Spleen (tissue), 11 donors: ENCODE data around the gene ANKRD44. TPM values are rescaled to one million over a fixed set of nuclear protein-coding genes. Genes with fewer than 3 reads are reported as not detected.

Experiments
- DNase-seq: peaks from one replicate; pipeline ENCODE4 v3.0.0-alpha.2; 2020
- H3K27ac ChIP-seq, 8 donors: fragments of 200-600 bp; sonication (generic) in 7 of 8; 1 replicate in 4 of 8; 2 replicates in 4 of 8; pipeline versions ENCODE4 v1.5.0 to v1.8.0; 2016 to 2021; ENCODE audit warnings: inconsistent platforms in 4 of 8, mild to moderate bottlenecking in 4 of 8, moderate library complexity in 1 of 8
- H3K27me3 ChIP-seq, 7 donors: fragments of 200-600 bp; sonication (generic) in 6 of 7; replicated peaks in 1 of 7; 1 replicate in 4 of 7; 2 replicates in 3 of 7; pipeline versions ENCODE4 v1.5.0 to v1.8.0; 2016 to 2021; ENCODE audit warnings: inconsistent platforms in 3 of 7, mild to moderate bottlenecking in 1 of 7
- H3K36me3 ChIP-seq, 6 donors: fragments of 200-600 bp; sonication (generic) in 5 of 6; 1 replicate in 4 of 6; 2 replicates in 2 of 6; pipeline versions ENCODE4 v1.5.0 to v1.8.0; 2016 to 2021; ENCODE audit warnings: inconsistent platforms in 2 of 6
- H3K4me1 ChIP-seq, 6 donors: fragments of 200-600 bp; sonication (generic) in 5 of 6; 1 replicate in 3 of 6; 2 replicates in 3 of 6; pipeline versions ENCODE4 v1.5.0 to v1.8.0; 2016 to 2021; ENCODE audit warnings: inconsistent platforms in 3 of 6
- H3K4me3 ChIP-seq, 8 donors: fragments of 200-600 bp; sonication (generic) in 7 of 8; 1 replicate in 4 of 8; 2 replicates in 4 of 8; pipeline versions ENCODE4 v1.5.0 to v1.8.0; 2016 to 2021; ENCODE audit warnings: inconsistent platforms in 4 of 8, mild to moderate bottlenecking in 4 of 8, moderate library complexity in 2 of 8
- H3K9me3 ChIP-seq, 8 donors: fragments of 200-600 bp; sonication (generic) in 7 of 8; 1 replicate in 4 of 8; 2 replicates in 4 of 8; pipeline versions ENCODE4 v1.5.0 to v1.8.0; 2016 to 2021; ENCODE audit warnings: inconsistent platforms in 4 of 8
- CTCF ChIP-seq, 11 experiments: fragments of 200-600 bp in 7 of 11; fragments of 450-650 bp in 4 of 11; sonication (generic) in 4 of 11; IDR thresholded peaks in 8 of 11; conservative IDR thresholded peaks in 3 of 11; 1 replicate in 7 of 11; 2 replicates in 4 of 11; pipeline versions ENCODE4 v1.4.0 to v1.8.0; 2016 to 2021; ENCODE audit warnings: antibody characterized with exemption in 11 of 11, inconsistent platforms in 4 of 11, mild to moderate bottlenecking in 1 of 11
- POLR2A ChIP-seq, 3 donors: fragments of 450-650 bp; IDR thresholded peaks; one replicate each; pipeline ENCODE4 v1.5.1; 2017; ENCODE audit warnings: antibody characterized with exemption in 3 of 3, mild to moderate bottlenecking in 1 of 3
- POLR2AphosphoS5 ChIP-seq, 3 donors: sonication (generic); formaldehyde crosslinking; IDR thresholded peaks; one replicate each; pipeline ENCODE4 v1.5.1; 2017; ENCODE audit warnings: antibody characterized with exemption in 3 of 3
- WGBS, 5 donors: extraction: QIAGEN DNeasy Blood & Tissue Kit in 3 of 5; methylation state at CpG; one replicate each; pipeline versions ENCODE4 v1.1.5 to v1.1.7; 2013 to 2018; 5-methylcytosine and 5-hydroxymethylcytosine counted together
- intact Hi-C: fragments of 100-400 bp; cut with DNase I; formaldehyde crosslinking; loops from one replicate; pipeline ENCODE4 v1.15.0; 2023; ENCODE audit warnings: low total_unique reads
- polyA plus RNA-seq, 3 donors: library from polyadenylated mRNA; stranded (reverse); fragments of 200-250 nt; gene quantifications; one replicate each; pipeline ENCODE4 v1.2.1, GENCODE V29; 2013
- total RNA-seq, 7 donors: library from RNA; depleted of rRNA in 3 of 7; stranded (reverse); fragments of >200 nt in 3 of 7; fragmentation: NEBNext Ultra II Directional in 4 of 7; extraction: Animal tissue kit (Norgen Biotek cat#: 25700) in 4 of 7; gene quantifications; one replicate each; pipeline versions ENCODE4 v1.1.0 to v1.2.1, GENCODE V29; 2016 to 2021
- donor health status: healthy with polysubstance abuse.
- donor health status: DM: no; HTN: no; CAD: no; lungs with moderate emphysema.
- donor health status: DM: no; HTN: no; CAD: no.
- donor health status: Bipolar disorder and iron deficiency.
- donor health status: healthy.
- donor health status: DM: no; HTN: no; CAD: no.
- donor health status: DM: yes; HTN: yes; CAD: no.

The ANKRD44 gene
- total and polyA plus RNA-seq, 10 donors = 16.0 to 183 (median 140) TPM

DNA sequence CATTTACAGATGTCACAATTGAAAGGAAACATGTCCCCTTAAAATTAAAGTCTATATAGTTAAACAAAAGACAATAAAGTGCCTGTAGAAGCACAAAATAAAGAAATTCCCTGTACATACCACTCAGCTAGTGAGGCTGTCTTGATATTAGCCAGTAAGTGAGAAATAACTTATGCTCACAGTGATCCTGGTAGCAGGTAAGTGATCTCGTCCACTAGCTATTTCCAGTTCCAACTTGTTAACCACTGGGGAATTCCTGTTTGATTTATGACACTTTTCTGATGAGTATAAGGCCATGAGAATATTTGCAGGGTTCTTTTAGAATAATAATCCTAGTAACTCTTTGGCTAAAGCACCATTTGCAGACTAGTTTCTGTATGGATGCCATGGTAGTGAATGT lies 256.1 kb downstream of the ANKRD44 start:
- intact Hi-C loops = no loop called here
- no peak for DNase-seq
- TF ChIP-seq CTCF (IDR thresholded peaks at IDR 0.05 in 8 of 11, conservative IDR thresholded peaks at IDR 0.05 in 3 of 11) (no peak), POLR2A (IDR thresholded peaks at IDR 0.05) (no peak), POLR2AphosphoS5 (IDR thresholded peaks at IDR 0.05) (no peak)
- WGBS, 5 donors = 68 to 89% (median 74%) methylated on average over 1 of the region's 1 CpG
- Histone ChIP-seq H3K9me3 (peaks cover 8 to 26% (median 17%) of the 10 kb centered on the region in 8 donors), H3K4me1 (no peaks in the 10 kb centered on the region), H3K27ac (no peak overlapping the region), H3K27me3 (no peaks in the 10 kb centered on the region), H3K4me3 (no peak overlapping the region), H3K36me3 (peaks cover 3 to 98% (median 32%) of the 10 kb centered on the region in 6 donors)

GRCh38 chr2:197052356-197052755 lies 258.2 kb downstream of the ANKRD44 start:
- WGBS, 5 donors = 80 to 88% (median 85%) methylated on average over 4 of the region's 4 CpGs
- Histone ChIP-seq H3K27me3 (no peaks in the 10 kb centered on the region), H3K27ac (no peak overlapping the region), H3K36me3 (peaks cover 3 to 96% (median 26%) of the 10 kb centered on the region in 6 donors), H3K4me3 (no peak overlapping the region), H3K4me1 (no peaks in the 10 kb centered on the region), H3K9me3 (peaks cover 8 to 23% (median 20%) of the 10 kb centered on the region in 8 donors)
- intact Hi-C loops = no loop called here
- DNase-seq = no peak
- TF ChIP-seq POLR2A (IDR thresholded peaks at IDR 0.05) = no peak
- TF ChIP-seq POLR2AphosphoS5 (IDR thresholded peaks at IDR 0.05) = no peak

DNA sequence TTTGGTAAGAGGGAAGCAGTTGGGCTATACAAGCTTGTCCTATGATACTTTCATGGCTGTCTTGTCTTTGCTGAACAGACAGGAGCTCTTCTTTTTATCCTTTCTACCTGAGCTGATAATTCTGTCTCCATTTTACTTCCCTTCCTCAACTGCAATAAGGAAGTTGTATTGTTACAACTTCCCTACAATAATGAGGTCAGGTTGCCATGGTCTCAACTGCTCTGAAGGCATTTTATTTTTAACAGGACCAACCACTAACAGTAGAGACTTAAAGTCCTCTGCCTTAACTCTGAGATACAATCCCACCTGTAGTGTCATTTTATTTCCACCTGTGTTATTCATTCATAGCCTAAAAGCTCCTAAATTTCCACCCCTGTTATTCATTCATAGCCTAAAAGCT lies 265.5 kb downstream of the ANKRD44 start:
- peaks cover 0 to 13% (median 0%) of the 10 kb centered on the region in 6 donors for H3K4me1 ChIP-seq
- TF ChIP-seq CTCF (IDR thresholded peaks at IDR 0.05 in 8 of 11, conservative IDR thresholded peaks at IDR 0.05 in 3 of 11) (no peak), POLR2A (IDR thresholded peaks at IDR 0.05) (no peak), POLR2AphosphoS5 (IDR thresholded peaks at IDR 0.05) (no peak)
- DNase-seq = no peak

GRCh38 chr2:197042739-197043196 lies 267.8 kb downstream of the ANKRD44 start:
- no peak for TF ChIP-seq POLR2AphosphoS5 (IDR thresholded peaks at IDR 0.05)
- TF ChIP-seq CTCF (IDR thresholded peaks at IDR 0.05 in 8 of 11, conservative IDR thresholded peaks at IDR 0.05 in 3 of 11) = no peak
- TF ChIP-seq POLR2A (IDR thresholded peaks at IDR 0.05) = no peak
- 79 to 91% (median 82%) methylated on average over 5 of the region's 5 CpGs for WGBS, 5 donors
- Histone ChIP-seq H3K4me1 (peaks cover 0 to 13% (median 0%) of the 10 kb centered on the region in 6 donors), H3K4me3 (no peak overlapping the region), H3K36me3 (peaks cover 0 to 76% (median 8%) of the 10 kb centered on the region in 6 donors), H3K27ac (no peak overlapping the region), H3K9me3 (no peaks in the 10 kb centered on the region), H3K27me3 (no peaks in the 10 kb centered on the region)
- DNase-seq = no peak
- intact Hi-C loops = no loop called here

More for the DNA sequence above, 265.5 kb downstream of the ANKRD44 start:
- no peak overlapping the region for H3K27ac ChIP-seq
- H3K27me3 ChIP-seq = no peaks in the 10 kb centered on the region
- H3K36me3 ChIP-seq = peaks cover 0 to 76% (median 7%) of the 10 kb centered on the region in 6 donors
- no peak overlapping the region for H3K4me3 ChIP-seq
- peaks cover 0 to 7% (median 0%) of the 10 kb centered on the region in 8 donors for H3K9me3 ChIP-seq
- intact Hi-C loops = no loop called here
